HUES64 (cell line): ENCODE results near the gene LRRC58.

Experiments used
- H3K27ac ChIP-seq: 2 replicates; pipeline ENCODE4 v1.7.0; 2013; ENCODE audit warnings: low read depth, low read length, inconsistent platforms
- H3K27me3 ChIP-seq: 2 replicates; pipeline ENCODE4 v1.6.1; 2013; ENCODE audit warnings: mild to moderate bottlenecking, low read length; ENCODE audit not compliant: insufficient read depth
- H3K36me3 ChIP-seq: 2 replicates; pipeline ENCODE4 v1.6.1; 2013; ENCODE audit warnings: mild to moderate bottlenecking, low read length; ENCODE audit not compliant: insufficient read depth
- H3K4me1 ChIP-seq: 2 replicates; pipeline ENCODE4 v1.6.1; 2013; ENCODE audit warnings: mild to moderate bottlenecking, low read length, moderate library complexity; ENCODE audit not compliant: insufficient read depth
- H3K4me3 ChIP-seq: 2 replicates; pipeline ENCODE4 v1.5.1; 2013; ENCODE audit warnings: mild to moderate bottlenecking, low read length, moderate library complexity
- H3K9ac ChIP-seq: 2 replicates; pipeline ENCODE4 v1.6.1; 2013; ENCODE audit warnings: mild to moderate bottlenecking, low read depth, low read length
- H3K9me3 ChIP-seq: 2 replicates; pipeline ENCODE4 v1.6.1; 2013; ENCODE audit warnings: low read depth, low read length; ENCODE audit not compliant: insufficient read depth
- WGBS: fragments of 150-250, 120-280 bp; methylation state at CpG from one replicate; pipeline ENCODE4 v1.1.7; 2013; ENCODE audit warnings: missing lambda C conversion rate; 5-methylcytosine and 5-hydroxymethylcytosine counted together

LRRC58 gene

GRCh38 chr3:120364821-120365220 is 15.7 kb upstream of the LRRC58 start:
- Histone ChIP-seq H3K9ac (no peak overlapping the region), H3K27ac (no peak overlapping the region), H3K9me3 (no peaks in the 10 kb centered on the region), H3K4me3 (no peak overlapping the region), H3K4me1 (no peaks in the 10 kb centered on the region), H3K36me3 (no peaks in the 10 kb centered on the region), H3K27me3 (no peaks in the 10 kb centered on the region)
- 32% methylated on average over 1 of the region's 1 CpG for WGBS

- Histone ChIP-seq H3K27ac (no peak overlapping the region), H3K9me3 (no peaks in the 10 kb centered on the region), H3K4me1 (no peaks in the 10 kb centered on the region), H3K9ac (no peak overlapping the region), H3K27me3 (no peaks in the 10 kb centered on the region), H3K4me3 (no peak overlapping the region), H3K36me3 (no peaks in the 10 kb centered on the region)
- 100% methylated on average over 1 of the region's 1 CpG for WGBS
Observed at GRCh38 chr3:120364101-120364500, 14.9 kb upstream of the LRRC58 start.

- Histone ChIP-seq H3K4me1 (no peaks in the 10 kb centered on the region; the same call in 1 of the 2 replicates), H3K9ac (no peak overlapping the region), H3K27ac (no peak overlapping the region), H3K9me3 (no peaks in the 10 kb centered on the region), H3K36me3 (no peaks in the 10 kb centered on the region), H3K4me3 (no peak overlapping the region), H3K27me3 (peaks cover 2% of the 10 kb centered on the region; the same call in 1 of the 2 replicates)
Observed at GRCh38 chr3:120357807-120358206, 8.7 kb upstream of the LRRC58 start.

- H3K4me3 ChIP-seq, result no peak overlapping the region
- no peak overlapping the region for H3K9ac ChIP-seq
- peaks cover 3% of the 10 kb centered on the region; the same call in 1 of the 2 replicates for H3K27me3 ChIP-seq
- WGBS, result 94% methylated on average over 1 of the region's 1 CpG
- H3K9me3 ChIP-seq, result no peaks in the 10 kb centered on the region
- peaks cover 2% of the 10 kb centered on the region for H3K4me1 ChIP-seq
- H3K27ac ChIP-seq, result no peak overlapping the region
- H3K36me3 ChIP-seq, result no peaks in the 10 kb centered on the region
Observed at GRCh38 chr3:120355486-120355885, 6.3 kb upstream of the LRRC58 start.

- Histone ChIP-seq H3K27me3 (peaks cover 13% of the 10 kb centered on the region), H3K9ac (no peak overlapping the region), H3K27ac (no peak overlapping the region), H3K36me3 (no peaks in the 10 kb centered on the region), H3K4me3 (no peak overlapping the region), H3K4me1 (peaks cover 10% of the 10 kb centered on the region), H3K9me3 (no peaks in the 10 kb centered on the region)
Observed at GRCh38 chr3:120353463-120353862, 4.3 kb upstream of the LRRC58 start.

- H3K9ac ChIP-seq, result no peak overlapping the region
- H3K4me1 ChIP-seq, result peaks cover 13% of the 10 kb centered on the region
- H3K4me3 ChIP-seq, result no peak overlapping the region
- 95% methylated on average over 4 of the region's 4 CpGs for WGBS
- no peaks in the 10 kb centered on the region for H3K9me3 ChIP-seq
- no peak overlapping the region for H3K27ac ChIP-seq
- no peaks in the 10 kb centered on the region for H3K36me3 ChIP-seq
- peaks cover 21% of the 10 kb centered on the region for H3K27me3 ChIP-seq
Observed at GRCh38 chr3:120352017-120352416, 2.9 kb upstream of the LRRC58 start.

- no peaks in the 10 kb centered on the region for H3K36me3 ChIP-seq
- no peaks in the 10 kb centered on the region for H3K9me3 ChIP-seq
- H3K4me1 ChIP-seq, result peaks cover 13% of the 10 kb centered on the region
- peak overlapping the region; percentile 74 for H3K4me3 ChIP-seq
- 82% methylated on average over 8 of the region's 8 CpGs for WGBS
- no peak overlapping the region for H3K27ac ChIP-seq
- H3K9ac ChIP-seq, result no peak overlapping the region
- peaks cover 21% of the 10 kb centered on the region for H3K27me3 ChIP-seq
Observed at GRCh38 chr3:120350401-120350941, 1.3 kb upstream of the LRRC58 start.

- Histone ChIP-seq H3K9ac (peak overlapping the region; percentile 77), H3K27ac (peak overlapping the region; percentile 68; the same call in 1 of the 2 replicates), H3K27me3 (peaks cover 21% of the 10 kb centered on the region), H3K4me1 (peaks cover 13% of the 10 kb centered on the region), H3K9me3 (no peaks in the 10 kb centered on the region), H3K4me3 (peak overlapping the region; percentile 74), H3K36me3 (no peaks in the 10 kb centered on the region)
- 29% methylated on average over 5 of the region's 6 CpGs for WGBS
Observed at GRCh38 chr3:120349855-120350125, 636 bp upstream of the LRRC58 start.

- Histone ChIP-seq H3K9ac (peak overlapping the region; percentile 77), H3K36me3 (peaks cover 2% of the 10 kb centered on the region; the same call in 1 of the 2 replicates), H3K4me3 (peak overlapping the region; percentile 74), H3K27me3 (peaks cover 21% of the 10 kb centered on the region), H3K4me1 (peaks cover 13% of the 10 kb centered on the region), H3K27ac (peak overlapping the region; percentile 68; the same call in 1 of the 2 replicates), H3K9me3 (no peaks in the 10 kb centered on the region)
- WGBS, result 5% methylated on average over 41 of the region's 41 CpGs
Observed at GRCh38 chr3:120348065-120348990, 826 bp downstream of the LRRC58 start.

- WGBS, result 92% methylated on average over 1 of the region's 1 CpG
- Histone ChIP-seq H3K27me3 (peaks cover 11% of the 10 kb centered on the region), H3K9ac (no peak overlapping the region), H3K36me3 (peaks cover 14% of the 10 kb centered on the region), H3K27ac (no peak overlapping the region), H3K4me1 (peaks cover 3% of the 10 kb centered on the region; the same call in 1 of the 2 replicates), H3K9me3 (peaks cover 12% of the 10 kb centered on the region), H3K4me3 (no peak overlapping the region)
Observed at GRCh38 chr3:120344349-120344748, 4.8 kb downstream of the LRRC58 start.

GRCh38 chr3:120341658-120342346 is 7.4 kb downstream of the LRRC58 start:
- H3K27me3 ChIP-seq, result no peaks in the 10 kb centered on the region
- H3K27ac ChIP-seq, result no peak overlapping the region
- no peak overlapping the region for H3K4me3 ChIP-seq
- WGBS, result 77% methylated on average over 8 of the region's 8 CpGs
- H3K9me3 ChIP-seq, result peaks cover 16% of the 10 kb centered on the region
- no peak overlapping the region for H3K9ac ChIP-seq
- H3K36me3 ChIP-seq, result peaks cover 19% of the 10 kb centered on the region
- no peaks in the 10 kb centered on the region for H3K4me1 ChIP-seq
